Neuronal stem cell (in vitro differentiated cells): ENCODE data around the gene MATN1.

Experiments used
- DNase-seq: peaks from one replicate; pipeline ENCODE4 v3.0.0-alpha.2; 2013; ENCODE audit warnings: low spot score
- H2AFZ ChIP-seq: one replicate; pipeline ENCODE4 v1.6.1; 2013; ENCODE audit warnings: mild to moderate bottlenecking, low read length, inconsistent platforms
- H2AK5ac ChIP-seq: 2 replicates; pipeline ENCODE4 v1.6.1; 2013; ENCODE audit warnings: low read depth, mild to moderate bottlenecking, inconsistent platforms, low read length, moderate library complexity, mixed read lengths
- H2BK120ac ChIP-seq: 2 replicates; pipeline ENCODE4 v1.6.1; 2013; ENCODE audit warnings: low read depth, mild to moderate bottlenecking, inconsistent platforms, low read length, moderate library complexity, mixed read lengths
- H2BK12ac ChIP-seq: one replicate; pipeline ENCODE4 v1.6.1; 2013; ENCODE audit warnings: low read length, inconsistent platforms
- H2BK15ac ChIP-seq: 2 replicates; pipeline ENCODE4 v1.6.1; 2013; ENCODE audit warnings: mild to moderate bottlenecking, low read length, inconsistent platforms, mixed read lengths
- H2BK5ac ChIP-seq: one replicate; pipeline ENCODE4 v1.6.1; 2013; ENCODE audit warnings: inconsistent platforms, mild to moderate bottlenecking, low read length, moderate library complexity
- H3K14ac ChIP-seq: one replicate; pipeline ENCODE4 v1.6.1; 2013; ENCODE audit warnings: low read length, inconsistent platforms
- H3K18ac ChIP-seq: 2 replicates; pipeline ENCODE4 v1.6.1; 2013; ENCODE audit warnings: low read length, inconsistent platforms
- H3K23ac ChIP-seq: 2 replicates; pipeline ENCODE4 v1.6.1; 2013; ENCODE audit warnings: low read depth, mild to moderate bottlenecking, mixed read lengths, low read length, inconsistent platforms; ENCODE audit not compliant: poor library complexity
- H3K27ac ChIP-seq: replicated peaks from 3 replicates; pipeline ENCODE4 v1.5.1; 2013; ENCODE audit warnings: low read length, inconsistent platforms
- H3K27me3 ChIP-seq, 3 experiments: 2 replicates each; pipeline ENCODE4 v1.6.1; 2013; ENCODE audit warnings: low read length in 3 of 3, mild to moderate bottlenecking in 2 of 3, inconsistent platforms in 1 of 3, low read depth in 1 of 3, mixed read lengths in 1 of 3, moderate library complexity in 1 of 3; ENCODE audit not compliant: control insufficient read depth in 3 of 3, insufficient read depth in 3 of 3
- H3K36me3 ChIP-seq, 2 donors: replicated peaks in 1 of 2; 2 replicates each; pipeline ENCODE4 v1.6.1; 2013; ENCODE audit warnings: low read length in 2 of 2; ENCODE audit not compliant: control insufficient read depth in 2 of 2, insufficient read depth in 2 of 2
- H3K4ac ChIP-seq: 2 replicates; pipeline ENCODE4 v1.6.1; 2013; ENCODE audit warnings: inconsistent platforms, mild to moderate bottlenecking, low read length, moderate library complexity
- H3K4me1 ChIP-seq, 2 donors: 1 replicate in 1 of 2; 2 replicates in 1 of 2; pipeline ENCODE4 v1.6.1; 2013; ENCODE audit warnings: low read length in 2 of 2, low read depth in 1 of 2; ENCODE audit not compliant: control insufficient read depth in 2 of 2, insufficient read depth in 1 of 2
- H3K4me2 ChIP-seq: one replicate; pipeline ENCODE4 v1.6.1; 2013; ENCODE audit warnings: mild to moderate bottlenecking, low read length, inconsistent platforms; ENCODE audit not compliant: insufficient read depth, poor library complexity, severe bottlenecking
- H3K4me3 ChIP-seq, 2 donors: 2 replicates each; pipeline ENCODE4 v1.5.1; 2013; ENCODE audit warnings: low read length in 2 of 2, mild to moderate bottlenecking in 2 of 2, inconsistent platforms in 1 of 2, moderate library complexity in 1 of 2
- H3K79me1 ChIP-seq: one replicate; pipeline ENCODE4 v1.6.1; 2013; ENCODE audit warnings: low read depth, mild to moderate bottlenecking, inconsistent platforms, low read length, moderate library complexity
- H3K9ac ChIP-seq: one replicate; pipeline ENCODE4 v1.6.1; 2013; ENCODE audit warnings: mild to moderate bottlenecking, low read depth, low read length, inconsistent platforms; ENCODE audit not compliant: poor library complexity
- H3K9me3 ChIP-seq, 2 donors: replicated peaks in 1 of 2; 2 replicates each; pipeline versions ENCODE3 to v1.6.1; 2013; ENCODE audit warnings: low read length in 2 of 2, mild to moderate bottlenecking in 2 of 2, inconsistent platforms in 1 of 2, low read depth in 1 of 2, mixed read lengths in 1 of 2, moderate library complexity in 1 of 2; ENCODE audit not compliant: control insufficient read depth in 2 of 2, insufficient read depth in 1 of 2
- H4K8ac ChIP-seq: one replicate; pipeline ENCODE4 v1.6.1; 2013; ENCODE audit warnings: low read depth, mild to moderate bottlenecking, inconsistent platforms, low read length, moderate library complexity
- H4K91ac ChIP-seq: one replicate; pipeline ENCODE4 v1.6.1; 2013; ENCODE audit warnings: low read length, low read depth, mild to moderate bottlenecking, inconsistent platforms; ENCODE audit not compliant: poor library complexity
- WGBS, 2 donors: extraction: QIAGEN DNeasy Blood & Tissue Kit; methylation state at CpG; one replicate each; pipeline ENCODE4 v1.1.7; 2013; ENCODE audit warnings: missing lambda C conversion rate in 2 of 2, mixed read lengths in 1 of 2; ENCODE audit not compliant: insufficient read length in 2 of 2, insufficient replicate concordance in 1 of 2; ENCODE audit errors: extremely low coverage in 2 of 2; 5-methylcytosine and 5-hydroxymethylcytosine counted together

Gene MATN1

DNA sequence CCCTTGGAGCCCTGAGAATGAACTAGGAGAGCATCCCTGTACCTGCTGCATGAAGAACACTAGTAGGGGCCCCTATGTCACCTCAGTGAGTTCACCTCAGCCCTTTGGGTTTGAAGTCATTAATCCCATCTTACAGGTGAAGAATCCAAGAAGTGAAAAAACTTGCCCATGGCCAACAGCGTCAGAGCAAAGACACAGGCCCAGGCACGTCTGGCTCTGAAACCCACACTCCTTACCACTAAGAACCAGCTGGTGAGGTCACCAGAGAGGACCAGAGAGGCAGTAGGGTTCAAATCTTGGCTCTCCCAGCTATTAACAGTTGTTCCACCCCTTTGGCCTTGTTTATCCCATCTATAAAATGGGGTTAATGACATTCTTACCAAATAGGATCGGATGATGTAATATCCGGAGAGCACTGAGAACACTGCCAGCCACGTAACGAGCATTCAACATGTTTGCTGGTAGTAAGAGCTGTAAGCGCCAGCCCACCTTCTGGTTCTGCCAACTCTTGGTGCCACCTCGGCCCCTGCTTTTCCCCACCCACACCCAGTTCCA is 8.8 kb downstream of the MATN1 start:
- H4K91ac ChIP-seq = no peak overlapping the region
- no peaks in the 10 kb centered on the region for H3K79me1 ChIP-seq
- H3K9me3 ChIP-seq = peaks cover 5 to 6% of the 10 kb centered on the region in 2 donors
- peak overlapping the region; percentile 32 for H2BK15ac ChIP-seq
- peaks cover 0 to 3% of the 10 kb centered on the region in 2 donors for H3K4me1 ChIP-seq
- H3K27me3 ChIP-seq = peaks cover 0 to 8% (median 0%) of the 10 kb centered on the region in 3 experiments
- no peak overlapping the region for H2BK120ac ChIP-seq
- no peak for DNase-seq
- no peak overlapping the region for H3K27ac ChIP-seq
- no CpG with 5 or more reads among the region's 8 CpGs for WGBS, 2 donors
- no peaks in the 10 kb centered on the region for H3K36me3 ChIP-seq
- no peak overlapping the region for H2BK12ac ChIP-seq
- no peak overlapping the region for H3K4ac ChIP-seq
- H2BK5ac ChIP-seq = no peak overlapping the region
- no peak overlapping the region for H3K4me3 ChIP-seq
- H3K23ac ChIP-seq = no peak overlapping the region
- H2AK5ac ChIP-seq = peak overlapping the region; percentile 29
- peak overlapping the region; percentile 35 for H3K18ac ChIP-seq
- H2AFZ ChIP-seq = no peak overlapping the region
- no peak overlapping the region for H3K14ac ChIP-seq
- no peak overlapping the region for H4K8ac ChIP-seq
- no peak overlapping the region for H3K4me2 ChIP-seq
- H3K9ac ChIP-seq = no peak overlapping the region

DNA sequence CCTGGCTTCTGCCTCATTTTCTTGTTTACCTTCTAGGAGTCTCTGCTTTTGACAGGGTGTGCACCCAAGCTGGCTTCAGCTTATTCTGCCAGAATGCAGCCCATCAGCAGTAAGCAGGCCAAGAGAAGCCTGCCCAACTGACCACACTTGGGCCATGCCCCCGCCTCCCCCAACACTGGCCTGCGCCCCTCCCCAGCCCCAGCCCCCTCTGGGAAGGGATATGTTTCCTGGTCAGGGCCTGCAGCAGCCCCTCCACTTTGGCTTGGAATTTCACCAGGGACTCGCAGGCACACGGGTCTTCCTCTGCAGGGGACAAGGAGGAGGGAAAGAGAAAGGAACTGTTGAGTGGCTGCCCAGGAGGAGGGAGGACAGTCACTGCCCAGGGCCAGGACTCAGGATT is 9.4 kb downstream of the MATN1 start:
- Histone ChIP-seq H3K79me1 (no peaks in the 10 kb centered on the region), H3K27me3 (peaks cover 0 to 8% (median 0%) of the 10 kb centered on the region in 3 experiments), H3K4ac (no peak overlapping the region), H3K36me3 (no peaks in the 10 kb centered on the region), H3K9ac (peak overlapping the region; percentile 26), H2AFZ (no peak overlapping the region), H3K27ac (no peak overlapping the region), H2BK5ac (no peak overlapping the region), H3K14ac (no peak overlapping the region), H2BK12ac (no peak overlapping the region), H4K8ac (no peak overlapping the region), H3K23ac (no peak overlapping the region), H3K18ac (no peak overlapping the region), H3K4me2 (no peak overlapping the region), H2BK120ac (no peak overlapping the region), H4K91ac (no peak overlapping the region), H3K9me3 (peaks cover 5 to 6% of the 10 kb centered on the region in 2 donors), H2AK5ac (peak overlapping the region; percentile 29), H2BK15ac (peak overlapping the region; percentile 32), H3K4me3 (no peak overlapping the region), H3K4me1 (peaks cover 0 to 1% of the 10 kb centered on the region in 2 donors)
- WGBS, 2 donors = no CpG with 5 or more reads among the region's 4 CpGs
- DNase-seq = no peak

DNA sequence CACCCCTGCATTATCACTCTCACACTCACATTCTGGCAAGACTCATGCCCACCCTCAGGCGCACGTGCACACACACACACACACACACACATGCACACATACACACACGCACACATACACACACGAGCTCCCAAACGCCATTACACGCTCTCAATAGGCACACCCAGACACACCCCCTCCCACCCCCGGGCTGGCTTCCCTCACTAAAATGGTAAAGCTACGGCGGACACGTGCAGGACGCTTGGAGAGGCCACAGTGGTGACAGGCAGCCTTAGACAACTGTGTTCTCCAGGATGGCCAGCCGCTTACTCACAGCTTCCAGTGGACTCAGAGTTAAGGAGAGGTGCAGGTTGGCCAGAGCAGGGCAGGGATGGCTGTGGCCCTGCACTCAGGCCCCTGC is 10.1 kb downstream of the MATN1 start:
- Histone ChIP-seq H3K18ac (peak overlapping the region; percentile 79), H2BK15ac (no peak overlapping the region), H3K14ac (peak overlapping the region; percentile 49), H3K9me3 (peaks cover 5 to 6% of the 10 kb centered on the region in 2 donors), H2BK5ac (no peak overlapping the region), H2AK5ac (no peak overlapping the region), H3K4me3 (no peak overlapping the region), H3K79me1 (no peaks in the 10 kb centered on the region), H3K4ac (peak overlapping the region; percentile 17), H3K4me2 (no peak overlapping the region), H3K27ac (no peak overlapping the region), H3K9ac (no peak overlapping the region), H2BK120ac (no peak overlapping the region), H3K4me1 (no peaks in the 10 kb centered on the region), H2AFZ (no peak overlapping the region), H3K36me3 (no peaks in the 10 kb centered on the region), H4K8ac (no peak overlapping the region), H3K27me3 (peaks cover 0 to 8% (median 0%) of the 10 kb centered on the region in 3 experiments), H4K91ac (no peak overlapping the region), H3K23ac (no peak overlapping the region), H2BK12ac (no peak overlapping the region)
- no peak for DNase-seq
- WGBS, 2 donors = no CpG with 5 or more reads among the region's 12 CpGs

DNA sequence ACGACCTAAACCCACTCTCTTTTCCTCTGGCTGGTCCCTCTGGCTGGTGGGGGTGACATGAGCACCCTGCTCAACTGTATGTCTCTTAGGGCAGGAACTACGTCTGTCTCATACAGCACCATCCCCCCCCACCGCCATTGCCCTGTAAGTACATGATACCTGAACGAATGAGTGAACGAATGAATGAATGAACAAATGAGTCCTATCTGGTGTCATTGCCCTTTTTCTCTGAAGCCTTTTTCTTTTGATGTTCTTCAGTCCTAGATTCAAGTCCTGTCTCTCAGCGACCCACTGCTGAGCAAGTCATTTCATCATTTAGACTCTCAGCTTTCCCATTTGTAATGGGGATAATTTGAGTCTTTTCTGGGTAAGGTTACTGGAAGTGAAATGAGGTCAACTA is 10.8 kb downstream of the MATN1 start:
- H3K27ac ChIP-seq = no peak overlapping the region
- H3K79me1 ChIP-seq = no peaks in the 10 kb centered on the region
- no peak overlapping the region for H2BK15ac ChIP-seq
- H2BK12ac ChIP-seq = no peak overlapping the region
- WGBS, 2 donors = no CpG with 5 or more reads among the region's 6 CpGs
- no peak overlapping the region for H3K14ac ChIP-seq
- H3K9me3 ChIP-seq = peaks cover 5 to 6% of the 10 kb centered on the region in 2 donors
- H3K27me3 ChIP-seq = peaks cover 0 to 8% (median 0%) of the 10 kb centered on the region in 3 experiments
- no peak overlapping the region for H2BK120ac ChIP-seq
- H3K36me3 ChIP-seq = no peaks in the 10 kb centered on the region
- no peak overlapping the region for H4K8ac ChIP-seq
- no peak overlapping the region for H3K9ac ChIP-seq
- H4K91ac ChIP-seq = no peak overlapping the region
- DNase-seq = no peak
- no peak overlapping the region for H3K4me2 ChIP-seq
- H2BK5ac ChIP-seq = no peak overlapping the region
- no peak overlapping the region for H2AK5ac ChIP-seq
- no peak overlapping the region for H3K18ac ChIP-seq
- H2AFZ ChIP-seq = no peak overlapping the region
- peaks cover 0 to 2% of the 10 kb centered on the region in 2 donors for H3K4me1 ChIP-seq
- H3K4ac ChIP-seq = no peak overlapping the region
- no peak overlapping the region for H3K4me3 ChIP-seq
- no peak overlapping the region for H3K23ac ChIP-seq
